Inferior parietal cortex (tissue), 1 donor: Measurements from ENCODE around the gene OOSP2.

ENCODE experiments used
- DNase-seq: peaks from one replicate; pipeline ENCODE4 v3.0.0-alpha.2; 2016; ENCODE audit errors: extremely low spot score

The OOSP2 gene

DNA sequence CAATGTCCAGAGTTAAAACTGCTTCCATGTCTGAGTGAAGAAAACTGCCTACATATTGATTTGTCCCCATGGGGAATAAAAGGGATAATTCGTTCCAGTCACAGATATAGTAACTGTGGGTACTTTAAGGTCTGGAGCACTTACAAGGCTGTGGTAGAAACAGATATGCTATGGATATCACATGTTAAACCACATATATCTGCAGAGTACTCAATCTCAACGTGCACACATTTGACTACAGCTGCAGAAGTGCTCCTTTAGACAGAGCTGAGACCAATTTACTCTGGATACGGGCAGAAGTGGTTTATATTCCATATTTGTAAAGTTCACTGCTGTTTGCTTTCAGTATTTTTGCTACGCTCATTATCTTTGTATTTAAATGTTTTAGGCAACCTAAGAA is 38.5 kb downstream of the OOSP2 start:
- DNase-seq, result no peak

DNA sequence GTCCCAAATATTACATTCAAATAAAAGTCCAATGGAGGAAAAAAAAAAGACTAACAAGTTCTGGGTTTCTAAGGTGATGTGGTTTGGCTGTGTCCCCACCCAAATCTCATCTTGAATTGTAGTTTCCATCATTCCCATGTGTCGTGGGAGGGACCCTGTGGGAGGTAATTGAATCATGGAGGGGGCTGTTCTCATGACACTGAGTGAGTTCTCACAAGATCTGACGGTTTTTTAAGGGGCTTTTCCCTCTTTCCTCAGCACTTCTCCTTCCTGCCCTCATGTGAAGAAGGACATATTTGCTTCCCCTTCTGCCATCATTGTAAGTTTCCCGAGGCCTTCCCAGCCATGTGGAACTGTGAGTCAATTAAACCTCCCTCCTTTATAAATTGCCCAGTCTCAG is 40.3 kb downstream of the OOSP2 start:
- no peak for DNase-seq

DNA sequence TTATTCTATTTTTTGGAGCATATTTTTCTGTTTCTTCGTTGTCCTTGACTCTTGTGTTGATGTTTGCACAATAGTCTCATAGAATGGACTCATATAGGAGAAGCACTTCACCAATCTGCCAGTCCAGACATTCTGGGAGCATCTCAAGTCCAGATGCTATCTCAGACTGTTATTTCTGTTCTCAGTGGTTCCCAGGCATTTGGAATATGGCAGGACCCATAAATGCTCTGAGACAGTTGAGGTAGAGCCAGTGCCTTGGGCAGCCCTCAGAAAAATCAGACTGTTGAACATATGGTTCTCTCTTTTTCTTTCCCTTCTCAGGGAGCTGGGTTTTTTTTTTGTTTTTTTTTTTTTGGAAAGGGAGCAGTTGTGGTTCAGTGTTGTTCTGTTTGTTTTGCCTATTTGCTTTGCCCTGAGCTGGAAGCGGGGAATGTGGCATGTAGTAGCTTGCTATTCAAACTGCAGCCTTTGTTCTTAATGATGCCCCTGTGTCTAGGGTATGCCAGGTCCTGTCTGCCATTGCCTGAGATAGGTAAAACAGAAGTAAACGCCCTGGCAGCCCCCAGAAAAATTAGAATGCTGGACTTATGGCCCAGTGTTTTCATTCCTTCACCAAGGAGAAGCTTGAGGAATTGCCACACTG is 44.5 kb downstream of the OOSP2 start:
- DNase-seq, result no peak

DNA sequence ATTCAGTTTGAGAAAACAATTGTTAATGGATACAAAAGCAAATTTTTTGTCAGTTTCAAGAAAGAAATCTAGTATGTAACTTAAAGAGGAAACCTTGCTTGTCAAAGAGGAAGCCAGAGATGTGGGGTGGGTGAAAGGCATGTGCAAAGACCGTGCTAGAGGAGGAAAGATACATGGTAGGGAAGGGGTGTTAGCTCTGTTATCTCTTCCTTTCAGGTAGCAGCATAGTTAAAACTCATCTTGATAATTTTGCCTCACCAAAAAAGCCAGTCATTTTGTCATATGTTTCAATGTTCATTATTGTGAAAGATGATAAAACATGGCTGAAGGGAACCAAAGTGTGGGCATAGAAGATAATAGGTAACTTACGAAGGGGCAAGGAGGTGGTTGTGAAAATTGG is 45.7 kb downstream of the OOSP2 start:
- DNase-seq, result no peak

DNA sequence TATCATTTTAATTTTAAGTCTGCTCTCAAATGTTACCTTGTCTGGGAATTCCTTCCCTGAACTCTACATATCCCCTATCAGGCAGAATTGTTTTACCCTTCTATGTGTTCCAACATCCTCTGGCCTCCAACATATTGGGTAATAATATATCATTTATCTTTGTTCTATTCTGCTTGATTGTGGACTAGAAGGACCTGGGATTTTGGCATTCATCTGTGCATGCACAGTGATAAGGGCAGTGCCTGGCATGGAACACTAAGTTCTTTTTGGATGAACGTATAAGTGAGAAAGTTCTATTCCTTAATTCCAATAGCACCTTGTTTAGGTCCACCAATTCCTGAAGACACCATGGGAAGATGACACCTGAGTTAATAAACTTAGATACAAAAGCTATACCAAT is 47.0 kb downstream of the OOSP2 start:
- DNase-seq, result no peak

DNA sequence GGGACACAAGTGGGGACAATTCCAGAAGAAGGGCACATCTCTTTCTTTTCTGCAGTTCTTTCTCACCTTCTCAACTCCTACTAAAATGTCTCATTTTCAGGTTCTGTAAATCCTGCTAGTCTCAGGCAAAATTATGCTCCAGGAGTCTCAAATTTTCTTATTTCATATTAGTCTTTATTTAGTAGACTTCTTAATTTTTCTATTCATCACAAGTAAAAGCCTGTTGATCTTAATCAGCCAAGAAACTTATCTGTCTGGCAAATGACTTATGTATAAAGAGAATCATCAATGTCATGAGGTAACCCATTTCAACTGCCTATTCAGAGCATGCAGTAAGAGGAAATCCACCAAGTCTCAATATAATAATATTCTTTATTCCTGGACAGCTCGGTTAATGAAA is 48.2 kb downstream of the OOSP2 start, which contains the start of gene MS4A2:
Gene MS4A2 (plus strand): TSS at position 301 of the 400 bp plus-strand sequence. CDS start 102 bp downstream, outside the sequence.
- DNase-seq, result no peak

DNA sequence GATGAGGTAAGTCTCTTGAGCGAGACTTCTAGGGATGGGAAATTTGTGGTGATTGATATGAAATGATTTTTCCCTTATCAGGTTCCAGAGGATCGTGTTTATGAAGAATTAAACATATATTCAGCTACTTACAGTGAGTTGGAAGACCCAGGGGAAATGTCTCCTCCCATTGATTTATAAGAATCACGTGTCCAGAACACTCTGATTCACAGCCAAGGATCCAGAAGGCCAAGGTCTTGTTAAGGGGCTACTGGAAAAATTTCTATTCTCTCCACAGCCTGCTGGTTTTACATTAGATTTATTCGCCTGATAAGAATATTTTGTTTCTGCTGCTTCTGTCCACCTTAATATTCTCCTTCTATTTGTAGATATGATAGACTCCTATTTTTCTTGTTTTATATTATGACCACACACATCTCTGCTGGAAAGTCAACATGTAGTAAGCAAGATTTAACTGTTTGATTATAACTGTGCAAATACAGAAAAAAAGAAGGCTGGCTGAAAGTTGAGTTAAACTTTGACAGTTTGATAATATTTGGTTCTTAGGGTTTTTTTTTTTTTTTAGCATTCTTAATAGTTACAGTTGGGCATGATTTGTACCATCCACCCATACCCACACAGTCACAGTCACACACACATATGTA is 55.4 kb downstream of the OOSP2 start:
- no peak for DNase-seq

DNA sequence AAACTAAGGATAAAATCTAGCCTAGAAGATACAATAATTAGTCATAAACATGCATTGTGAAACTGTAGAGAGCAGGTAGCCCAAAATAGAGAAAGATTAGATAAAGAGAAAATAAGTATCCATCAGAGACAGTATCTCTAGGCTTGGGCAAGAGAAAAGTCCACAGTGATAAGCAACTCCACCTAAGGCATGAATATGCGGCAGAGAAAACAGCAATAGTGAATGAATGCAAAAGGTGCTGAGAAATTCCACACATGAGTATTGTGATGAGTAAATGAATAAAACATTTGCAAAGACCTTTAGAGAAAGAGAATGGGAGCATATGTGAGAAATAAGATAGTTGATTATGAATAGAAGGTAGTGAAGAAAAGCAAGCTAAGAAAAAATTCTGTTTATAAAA is 57.0 kb downstream of the OOSP2 start:
- DNase-seq, result no peak
